Measurements from ENCODE around the gene DNAH6. TPM values are rescaled to one million over a fixed set of nuclear protein-coding genes. Genes with fewer than 3 reads are reported as not detected.

DNAH6 gene
- total RNA-seq, 1 experiment from 2014 or later = 0.26 TPM

- Histone ChIP-seq H3K9ac (ENCODE audit: extremely low read depth, insufficient read length, low read length) (no peak overlapping the region), H2BK120ac (ENCODE audit: low read depth, low read length, poor library complexity, severe bottlenecking) (no peak overlapping the region), H2AK5ac (ENCODE audit: insufficient read length, low read length) (no peak overlapping the region), H3K4ac (ENCODE audit: low read depth, low read length) (no peak overlapping the region), H3K9me3 (ENCODE audit: control insufficient read depth, low read depth, low read length) (no peaks in the 10 kb centered on the region), H3T11ph (ENCODE audit: low read length) (no peak overlapping the region), H3K4me1 (ENCODE audit: insufficient read depth, low read length) (no peaks in the 10 kb centered on the region), H2BK12ac (ENCODE audit: insufficient read length, low read depth, low read length) (no peak overlapping the region), H3K79me2 (ENCODE audit: insufficient read depth, low read length) (no peaks in the 10 kb centered on the region), H3K79me1 (ENCODE audit: insufficient read depth, low read depth, low read length, poor library complexity, severe bottlenecking) (no peaks in the 10 kb centered on the region), H4K20me1 (ENCODE audit: control insufficient read depth, insufficient read depth, insufficient read length) (no peaks in the 10 kb centered on the region), H2BK20ac (ENCODE audit: low read depth, low read length, poor library complexity, severe bottlenecking) (no peak overlapping the region), H3K4me2 (ENCODE audit: insufficient read depth, insufficient read length, low read length) (no peak overlapping the region), H3K27me3 (ENCODE audit: insufficient read depth, low read length) (no peaks in the 10 kb centered on the region), H3K18ac (ENCODE audit: insufficient read length, low read depth, low read length) (no peak overlapping the region), H2BK5ac (ENCODE audit: insufficient read length, low read length) (no peak overlapping the region), H3K14ac (ENCODE audit: insufficient read depth, low read length) (no peak overlapping the region), H2AFZ (ENCODE audit: low read length) (no peak overlapping the region), H3K27ac (ENCODE audit: insufficient read length, low read depth, low read length) (no peak overlapping the region), H4K91ac (ENCODE audit: insufficient read length, low read depth, low read length) (no peak overlapping the region), H3K56ac (ENCODE audit: insufficient read length, low read depth, low read length) (no peak overlapping the region), H4K5ac (ENCODE audit: insufficient read length, low read depth, low read length) (no peak overlapping the region), H4K8ac (replicated peaks; ENCODE audit: insufficient read length, low read depth, low read length) (no peak overlapping the region), H2BK15ac (ENCODE audit: low read depth, low read length) (no peak overlapping the region), H3K23me2 (ENCODE audit: insufficient read length, low read depth, low read length, poor library complexity, severe bottlenecking) (no peaks in the 10 kb centered on the region), H3K23ac (ENCODE audit: insufficient read length, low read depth, low read length) (no peak overlapping the region)
- no peak for DNase-seq
- Mint-ChIP-seq H3K9me3 (peaks cover 3% of the 10 kb centered on the region in 2 experiments; a peak in 4 of 5 replicates), H3K4me3 (no peak overlapping the region), H3K27me3 (ENCODE audit: low read depth) (no peaks in the 10 kb centered on the region; the same call in 1 of the 2 replicates), H3K27ac (no peak overlapping the region), H3K4me1 (no peaks in the 10 kb centered on the region), H3K36me3 (ENCODE audit: insufficient read depth in 1 of 3, low read depth in 3 of 3) (peaks cover 0 to under 1% (median 0%) of the 10 kb centered on the region in 3 experiments; a peak in 2 of 7 replicates)
- TF ChIP-seq CTCF (conservative IDR thresholded peaks at IDR 0.05) = no peak
- no CpG with 5 or more reads among the region's 1 CpG for WGBS (ENCODE audit: extremely low coverage, insufficient read length, low lambda C conversion rate)
These were observed 33.0 kb upstream of the DNAH6 start for GRCh38 chr2:84483320-84483719.
